HepG2 (cell line): ENCODE results near the gene RPS2. TPM values are rescaled to one million over a fixed set of nuclear protein-coding genes. Genes with fewer than 3 reads are reported as not detected.

Experiments used
- AKAP8 ChIP-seq: sonication (generic); formaldehyde crosslinking; IDR thresholded peaks from 2 replicates; pipeline ENCODE4 v1.5.1; 2020; ENCODE audit warnings: mild to moderate bottlenecking, missing genetic modification reagents
- ATF7-NPFF ChIP-seq: sonication (generic); formaldehyde crosslinking; IDR thresholded peaks from 2 replicates; pipeline ENCODE4 v1.8.1; 2023; ENCODE audit warnings: mild to moderate bottlenecking, low read depth, missing genetic modification reagents, moderate library complexity
- DR1 ChIP-seq: sonication (generic); formaldehyde crosslinking; IDR thresholded peaks from 2 replicates; pipeline ENCODE4 v1.8.0; 2021; ENCODE audit warnings: mild to moderate bottlenecking, missing genetic modification reagents, inconsistent platforms
- HNRNPUL1 ChIP-seq: fragments of 200-400 bp; formaldehyde crosslinking; IDR thresholded peaks from 2 replicates; pipeline ENCODE4 v1.6.1; 2017; ENCODE audit warnings: low read depth, mild to moderate bottlenecking, low read length, moderate library complexity
- HOXA3 ChIP-seq: sonication (generic); formaldehyde crosslinking; IDR thresholded peaks from 2 replicates; pipeline ENCODE4 v1.5.0; 2020; ENCODE audit warnings: missing genetic modification reagents
- HOXA5 ChIP-seq: sonication (generic); formaldehyde crosslinking; IDR thresholded peaks from 2 replicates; pipeline ENCODE4 v1.4.0; 2020; ENCODE audit warnings: missing genetic modification reagents
- MLLT10 ChIP-seq: sonication (generic); formaldehyde crosslinking; IDR thresholded peaks from 2 replicates; pipeline ENCODE4 v1.4.0; 2020; ENCODE audit warnings: missing genetic modification reagents
- ZNF121 ChIP-seq: sonication (generic); formaldehyde crosslinking; IDR thresholded peaks from 2 replicates; pipeline ENCODE4 v1.5.0; 2020; ENCODE audit warnings: mild to moderate bottlenecking, missing genetic modification reagents
- ZNF235 ChIP-seq: sonication (generic); formaldehyde crosslinking; IDR thresholded peaks from 2 replicates; pipeline ENCODE4 v1.8.1; 2023; ENCODE audit warnings: mild to moderate bottlenecking, missing genetic modification reagents, borderline replicate concordance
- ZNF501 ChIP-seq: sonication (generic); formaldehyde crosslinking; IDR thresholded peaks from 2 replicates; pipeline ENCODE4 v1.5.1; 2020; ENCODE audit warnings: mild to moderate bottlenecking, moderate library complexity, missing genetic modification reagents
- ZNF839 ChIP-seq: sonication (generic); formaldehyde crosslinking; IDR thresholded peaks from 2 replicates; pipeline ENCODE4 v1.4.0; 2020; ENCODE audit warnings: missing genetic modification reagents, mild to moderate bottlenecking, borderline replicate concordance
- polyA plus RNA-seq, 8 experiments: library from polyadenylated mRNA; depleted of rRNA in 3 of 8; stranded (reverse) in 7 of 8; unstranded in 1 of 8; fragments of >200 nt; fragmentation: Illumina TruSeq in 4 of 8; extraction: Trizol in 4 of 8; gene quantifications; 2 replicates each; pipeline versions ENCODE4 v1.2.1 to v1.2.3, GENCODE V29; 2011 to 2016; ENCODE audit warnings: low read depth in 4 of 8, missing spikeins in 1 of 8, mixed read lengths in 1 of 8; ENCODE audit not compliant: insufficient read depth in 1 of 8
- total RNA-seq, 5 experiments: library from RNA; depleted of rRNA; stranded (reverse); fragments of >200 nt; fragmentation: Illumina TruSeq; extraction: Trizol; gene quantifications; 2 replicates each; pipeline ENCODE4 v1.2.3, GENCODE V29; 2016; ENCODE audit warnings: low read depth in 1 of 5
- TF ChIP-seq, protein P1 (sequence below): sonication (generic); formaldehyde crosslinking; IDR thresholded peaks from one replicate; pipeline ENCODE4 v1.5.1; 2020; ENCODE audit warnings: mild to moderate bottlenecking, missing genetic modification reagents; ENCODE audit errors: not compliant biosample characterization
- TF ChIP-seq, protein P2 (sequence below): IDR thresholded peaks from 2 replicates; pipeline ENCODE4 v1.6.1; 2016
- TF ChIP-seq, protein P3 (sequence below): sonication (generic); formaldehyde crosslinking; IDR thresholded peaks from 2 replicates; pipeline ENCODE4 v1.4.0; 2020; ENCODE audit warnings: mild to moderate bottlenecking, missing genetic modification reagents

Gene RPS2
- total and polyA plus RNA-seq, 2 of the 13 experiments (the other 11 are each of a cell fraction or from before 2014, with no cell fraction given): 1,908 to 4,514 TPM

DNA sequence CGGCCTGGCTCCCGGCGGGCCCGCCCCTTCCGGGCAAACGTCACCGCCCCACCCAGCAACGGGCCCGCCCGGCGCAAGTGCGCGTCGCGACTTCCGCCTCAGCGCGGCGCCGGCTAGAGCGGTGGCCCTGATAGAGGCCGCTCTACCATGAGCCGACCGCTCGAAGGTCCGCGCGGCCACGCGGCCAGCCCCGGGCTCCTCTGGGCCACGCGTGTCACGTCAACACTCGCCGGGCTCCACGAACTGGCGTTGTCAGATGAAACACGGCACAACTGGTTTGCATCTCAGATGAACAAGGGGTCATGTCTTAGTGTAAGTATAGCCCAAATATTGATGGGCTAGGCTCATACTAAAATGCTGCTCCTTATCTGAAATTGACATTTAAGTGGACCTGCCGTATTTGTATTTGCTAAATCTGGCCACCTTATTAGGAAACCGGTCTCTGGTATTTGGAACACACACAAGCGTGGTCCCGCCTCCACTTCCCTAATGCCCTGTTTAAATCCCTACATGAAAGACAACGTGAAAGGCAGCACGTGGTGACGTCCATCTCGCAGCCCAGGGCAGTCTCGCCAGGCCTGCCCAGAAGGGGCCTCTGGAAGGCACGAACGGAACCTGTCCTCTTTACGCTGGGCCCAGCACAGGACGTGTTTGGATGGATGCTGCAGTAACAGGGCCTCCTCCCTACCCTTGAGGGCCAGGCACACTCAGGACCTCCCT lies 45.3 kb upstream of the RPS2 start, which contains the start of gene ZNF598 (continued):
- TF ChIP-seq, protein P1, sequence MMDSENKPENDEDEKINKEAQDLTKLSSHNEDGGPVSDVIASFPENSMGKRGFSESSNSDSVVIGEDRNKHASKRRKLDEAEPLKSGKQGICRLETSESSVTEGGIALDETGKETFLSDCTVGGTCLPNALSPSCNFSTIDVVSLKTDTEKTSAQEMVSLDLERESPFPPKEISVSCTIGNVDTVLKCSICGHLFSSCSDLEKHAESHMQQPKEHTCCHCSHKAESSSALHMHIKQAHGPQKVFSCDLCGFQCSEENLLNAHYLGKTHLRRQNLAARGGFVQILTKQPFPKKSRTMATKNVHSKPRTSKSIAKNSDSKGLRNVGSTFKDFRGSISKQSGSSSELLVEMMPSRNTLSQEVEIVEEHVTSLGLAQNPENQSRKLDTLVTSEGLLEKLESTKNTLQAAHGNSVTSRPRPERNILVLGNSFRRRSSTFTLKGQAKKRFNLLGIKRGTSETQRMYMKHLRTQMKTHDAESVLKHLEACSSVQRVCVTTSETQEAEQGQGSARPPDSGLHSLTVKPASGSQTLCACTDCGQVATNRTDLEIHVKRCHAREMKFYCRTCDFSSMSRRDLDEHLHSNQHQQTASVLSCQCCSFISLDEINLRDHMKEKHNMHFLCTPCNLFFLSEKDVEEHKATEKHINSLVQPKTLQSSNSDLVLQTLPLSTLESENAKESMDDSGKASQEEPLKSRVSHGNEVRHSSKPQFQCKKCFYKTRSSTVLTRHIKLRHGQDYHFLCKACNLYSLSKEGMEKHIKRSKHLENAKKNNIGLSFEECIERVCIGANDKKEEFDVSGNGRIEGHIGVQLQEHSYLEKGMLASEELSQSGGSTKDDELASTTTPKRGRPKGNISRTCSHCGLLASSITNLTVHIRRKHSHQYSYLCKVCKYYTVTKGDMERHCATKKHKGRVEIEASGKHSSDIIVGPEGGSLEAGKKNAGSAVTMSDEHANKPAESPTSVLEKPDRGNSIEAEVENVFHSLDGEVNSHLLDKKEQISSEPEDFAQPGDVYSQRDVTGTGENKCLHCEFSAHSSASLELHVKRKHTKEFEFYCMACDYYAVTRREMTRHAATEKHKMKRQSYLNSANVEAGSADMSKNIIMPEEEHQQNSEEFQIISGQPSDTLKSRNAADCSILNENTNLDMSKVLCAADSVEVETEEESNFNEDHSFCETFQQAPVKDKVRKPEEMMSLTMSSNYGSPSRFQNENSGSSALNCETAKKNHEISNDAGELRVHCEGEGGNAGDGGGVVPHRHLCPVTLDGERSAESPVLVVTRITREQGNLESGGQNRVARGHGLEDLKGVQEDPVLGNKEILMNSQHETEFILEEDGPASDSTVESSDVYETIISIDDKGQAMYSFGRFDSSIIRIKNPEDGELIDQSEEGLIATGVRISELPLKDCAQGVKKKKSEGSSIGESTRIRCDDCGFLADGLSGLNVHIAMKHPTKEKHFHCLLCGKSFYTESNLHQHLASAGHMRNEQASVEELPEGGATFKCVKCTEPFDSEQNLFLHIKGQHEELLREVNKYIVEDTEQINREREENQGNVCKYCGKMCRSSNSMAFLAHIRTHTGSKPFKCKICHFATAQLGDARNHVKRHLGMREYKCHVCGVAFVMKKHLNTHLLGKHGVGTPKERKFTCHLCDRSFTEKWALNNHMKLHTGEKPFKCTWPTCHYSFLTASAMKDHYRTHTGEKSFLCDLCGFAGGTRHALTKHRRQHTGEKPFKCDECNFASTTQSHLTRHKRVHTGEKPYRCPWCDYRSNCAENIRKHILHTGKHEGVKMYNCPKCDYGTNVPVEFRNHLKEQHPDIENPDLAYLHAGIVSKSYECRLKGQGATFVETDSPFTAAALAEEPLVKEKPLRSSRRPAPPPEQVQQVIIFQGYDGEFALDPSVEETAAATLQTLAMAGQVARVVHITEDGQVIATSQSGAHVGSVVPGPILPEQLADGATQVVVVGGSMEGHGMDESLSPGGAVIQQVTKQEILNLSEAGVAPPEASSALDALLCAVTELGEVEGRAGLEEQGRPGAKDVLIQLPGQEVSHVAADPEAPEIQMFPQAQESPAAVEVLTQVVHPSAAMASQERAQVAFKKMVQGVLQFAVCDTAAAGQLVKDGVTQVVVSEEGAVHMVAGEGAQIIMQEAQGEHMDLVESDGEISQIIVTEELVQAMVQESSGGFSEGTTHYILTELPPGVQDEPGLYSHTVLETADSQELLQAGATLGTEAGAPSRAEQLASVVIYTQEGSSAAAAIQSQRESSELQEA (CRISPR knock-in tag): no peak
- peak; percentile 83 for TF ChIP-seq HOXA3 (CRISPR knock-in tag)
- no peak for TF ChIP-seq ZNF839
- no peak for TF ChIP-seq MLLT10 (CRISPR knock-in tag)
- TF ChIP-seq, protein P2, sequence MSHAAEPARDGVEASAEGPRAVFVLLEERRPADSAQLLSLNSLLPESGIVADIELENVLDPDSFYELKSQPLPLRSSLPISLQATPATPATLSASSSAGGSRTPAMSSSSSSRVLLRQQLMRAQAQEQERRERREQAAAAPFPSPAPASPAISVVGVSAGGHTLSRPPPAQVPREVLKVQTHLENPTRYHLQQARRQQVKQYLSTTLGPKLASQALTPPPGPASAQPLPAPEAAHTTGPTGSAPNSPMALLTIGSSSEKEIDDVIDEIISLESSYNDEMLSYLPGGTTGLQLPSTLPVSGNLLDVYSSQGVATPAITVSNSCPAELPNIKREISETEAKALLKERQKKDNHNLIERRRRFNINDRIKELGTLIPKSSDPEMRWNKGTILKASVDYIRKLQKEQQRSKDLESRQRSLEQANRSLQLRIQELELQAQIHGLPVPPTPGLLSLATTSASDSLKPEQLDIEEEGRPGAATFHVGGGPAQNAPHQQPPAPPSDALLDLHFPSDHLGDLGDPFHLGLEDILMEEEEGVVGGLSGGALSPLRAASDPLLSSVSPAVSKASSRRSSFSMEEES (CRISPR knock-in tag): no peak
- TF ChIP-seq ZNF121 (CRISPR knock-in tag): no peak
- no peak; the same call in 1 of the 2 replicates for TF ChIP-seq HOXA5 (CRISPR knock-in tag)
- peak; percentile 62 for TF ChIP-seq ZNF501 (CRISPR knock-in tag)
- TF ChIP-seq, protein P3, sequence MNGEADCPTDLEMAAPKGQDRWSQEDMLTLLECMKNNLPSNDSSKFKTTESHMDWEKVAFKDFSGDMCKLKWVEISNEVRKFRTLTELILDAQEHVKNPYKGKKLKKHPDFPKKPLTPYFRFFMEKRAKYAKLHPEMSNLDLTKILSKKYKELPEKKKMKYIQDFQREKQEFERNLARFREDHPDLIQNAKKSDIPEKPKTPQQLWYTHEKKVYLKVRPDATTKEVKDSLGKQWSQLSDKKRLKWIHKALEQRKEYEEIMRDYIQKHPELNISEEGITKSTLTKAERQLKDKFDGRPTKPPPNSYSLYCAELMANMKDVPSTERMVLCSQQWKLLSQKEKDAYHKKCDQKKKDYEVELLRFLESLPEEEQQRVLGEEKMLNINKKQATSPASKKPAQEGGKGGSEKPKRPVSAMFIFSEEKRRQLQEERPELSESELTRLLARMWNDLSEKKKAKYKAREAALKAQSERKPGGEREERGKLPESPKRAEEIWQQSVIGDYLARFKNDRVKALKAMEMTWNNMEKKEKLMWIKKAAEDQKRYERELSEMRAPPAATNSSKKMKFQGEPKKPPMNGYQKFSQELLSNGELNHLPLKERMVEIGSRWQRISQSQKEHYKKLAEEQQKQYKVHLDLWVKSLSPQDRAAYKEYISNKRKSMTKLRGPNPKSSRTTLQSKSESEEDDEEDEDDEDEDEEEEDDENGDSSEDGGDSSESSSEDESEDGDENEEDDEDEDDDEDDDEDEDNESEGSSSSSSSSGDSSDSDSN (CRISPR knock-in tag): peak; percentile 52
- TF ChIP-seq ATF7-NPFF (CRISPR knock-in tag): no peak; the same call in 1 of the 2 replicates
- TF ChIP-seq AKAP8 (CRISPR knock-in tag): no peak
- TF ChIP-seq HNRNPUL1: no peak
- no peak for TF ChIP-seq ZNF235
- TF ChIP-seq DR1 (CRISPR knock-in tag): no peak
